H9 (cell line): ENCODE data around the gene CST3. TPM values are rescaled to one million over a fixed set of nuclear protein-coding genes. Genes with fewer than 3 reads are reported as not detected.

Experiments
- DNase-seq: peaks from one replicate; pipeline ENCODE4 v3.0.0-alpha.2; 2017
- H2AFZ ChIP-seq: one replicate; pipeline ENCODE4 v1.6.1; 2013; ENCODE audit warnings: mild to moderate bottlenecking, low read length, control low read depth, moderate library complexity
- H2AK5ac ChIP-seq: 2 replicates; pipeline ENCODE4 v1.6.1; 2013; ENCODE audit warnings: low read length, control low read depth, mixed read lengths; ENCODE audit not compliant: insufficient read length
- H2BK120ac ChIP-seq: one replicate; pipeline ENCODE4 v1.6.1; 2013; ENCODE audit warnings: low read depth, mild to moderate bottlenecking, low read length, control low read depth, inconsistent platforms; ENCODE audit not compliant: poor library complexity, severe bottlenecking
- H2BK12ac ChIP-seq: 2 replicates; pipeline ENCODE4 v1.6.1; 2013; ENCODE audit warnings: low read length, control low read depth, mixed read lengths, low read depth; ENCODE audit not compliant: insufficient read length
- H2BK15ac ChIP-seq: 2 replicates; pipeline ENCODE4 v1.6.1; 2013; ENCODE audit warnings: low read depth, low read length, control low read depth
- H2BK20ac ChIP-seq: one replicate; pipeline ENCODE4 v1.6.1; 2013; ENCODE audit warnings: low read depth, mild to moderate bottlenecking, low read length, control low read depth, inconsistent platforms; ENCODE audit not compliant: poor library complexity, severe bottlenecking
- H2BK5ac ChIP-seq: 2 replicates; pipeline ENCODE4 v1.6.1; 2013; ENCODE audit warnings: low read length, control low read depth, mixed read lengths; ENCODE audit not compliant: insufficient read length
- H3K14ac ChIP-seq: 2 replicates; pipeline ENCODE4 v1.6.1; 2013; ENCODE audit warnings: low read length, control low read depth; ENCODE audit not compliant: insufficient read depth
- H3K18ac ChIP-seq: 2 replicates; pipeline ENCODE4 v1.6.1; 2013; ENCODE audit warnings: low read depth, mild to moderate bottlenecking, mixed read lengths, low read length, control low read depth; ENCODE audit not compliant: insufficient read length
- H3K23ac ChIP-seq: 2 replicates; pipeline ENCODE4 v1.6.1; 2013; ENCODE audit warnings: low read length, control low read depth, mixed read lengths, low read depth; ENCODE audit not compliant: insufficient read length
- H3K23me2 ChIP-seq: 2 replicates; pipeline ENCODE4 v1.6.1; 2013; ENCODE audit warnings: low read depth, mild to moderate bottlenecking, mixed read lengths, low read length, control low read depth; ENCODE audit not compliant: insufficient read length, poor library complexity, severe bottlenecking
- H3K27ac ChIP-seq: 2 replicates; pipeline ENCODE4 v1.5.1; 2013; ENCODE audit warnings: low read length, control low read depth, mixed read lengths, low read depth; ENCODE audit not compliant: insufficient read length
- H3K27me3 ChIP-seq: 2 replicates; pipeline ENCODE4 v1.6.1; 2013; ENCODE audit warnings: low read length, control low read depth, inconsistent platforms; ENCODE audit not compliant: insufficient read depth
- H3K4ac ChIP-seq: 2 replicates; pipeline ENCODE4 v1.6.1; 2013; ENCODE audit warnings: low read depth, mild to moderate bottlenecking, control low read depth, inconsistent platforms, low read length, moderate library complexity
- H3K4me1 ChIP-seq: 2 replicates; pipeline ENCODE4 v1.6.1; 2013; ENCODE audit warnings: low read length, control low read depth, inconsistent platforms; ENCODE audit not compliant: insufficient read depth
- H3K4me2 ChIP-seq: 2 replicates; pipeline ENCODE4 v1.6.1; 2013; ENCODE audit warnings: low read length, control low read depth, mixed read lengths; ENCODE audit not compliant: insufficient read length, insufficient read depth
- H3K56ac ChIP-seq: 2 replicates; pipeline ENCODE4 v1.6.1; 2013; ENCODE audit warnings: low read depth, mild to moderate bottlenecking, mixed read lengths, low read length, control low read depth; ENCODE audit not compliant: insufficient read length
- H3K79me1 ChIP-seq: 2 replicates; pipeline ENCODE4 v1.6.1; 2013; ENCODE audit warnings: low read depth, mild to moderate bottlenecking, moderate library complexity, low read length, control low read depth, inconsistent platforms; ENCODE audit not compliant: insufficient read depth, poor library complexity, severe bottlenecking
- H3K79me2 ChIP-seq: 2 replicates; pipeline ENCODE4 v1.6.1; 2013; ENCODE audit warnings: low read length, control low read depth, inconsistent platforms; ENCODE audit not compliant: insufficient read depth
- H3K9ac ChIP-seq: 2 replicates; pipeline ENCODE4 v1.6.1; 2013; ENCODE audit warnings: low read length, control low read depth, mixed read lengths; ENCODE audit not compliant: insufficient read length; ENCODE audit errors: extremely low read depth
- H3K9me3 ChIP-seq: one replicate; pipeline ENCODE4 v1.6.1; 2013; ENCODE audit warnings: low read depth, low read length, inconsistent platforms; ENCODE audit not compliant: control insufficient read depth
- H3T11ph ChIP-seq: one replicate; pipeline ENCODE4 v1.6.1; 2013; ENCODE audit warnings: mild to moderate bottlenecking, low read length, control low read depth, inconsistent platforms
- H4K20me1 ChIP-seq: one replicate; pipeline ENCODE4 v1.6.1; 2013; ENCODE audit not compliant: control insufficient read depth, insufficient read length, insufficient read depth
- H4K5ac ChIP-seq: 2 replicates; pipeline ENCODE4 v1.6.1; 2013; ENCODE audit warnings: low read depth, mild to moderate bottlenecking, mixed read lengths, low read length, control low read depth; ENCODE audit not compliant: insufficient read length
- H4K8ac ChIP-seq: replicated peaks from 2 replicates; pipeline ENCODE4 v1.6.1; 2013; ENCODE audit warnings: low read length, control low read depth, mixed read lengths, low read depth; ENCODE audit not compliant: insufficient read length
- H4K91ac ChIP-seq: 2 replicates; pipeline ENCODE4 v1.6.1; 2013; ENCODE audit warnings: low read depth, mild to moderate bottlenecking, moderate library complexity, mixed read lengths, low read length, control low read depth; ENCODE audit not compliant: insufficient read length
- H3K27ac Mint-ChIP-seq, 3 experiments: 2 replicates in 2 of 3; 3 replicates in 1 of 3; pipeline ENCODE4 v1.8.0; 2020 to 2021; ENCODE audit warnings: mixed read lengths in 3 of 3, mild to moderate bottlenecking in 1 of 3, moderate library complexity in 1 of 3
- H3K27me3 Mint-ChIP-seq: 2 replicates; pipeline ENCODE4 v1.8.0; 2021; ENCODE audit warnings: low read depth, mild to moderate bottlenecking, moderate library complexity, mixed read lengths
- H3K36me3 Mint-ChIP-seq, 3 experiments: 2 replicates in 2 of 3; 3 replicates in 1 of 3; pipeline ENCODE4 v1.8.0; 2020 to 2021; ENCODE audit warnings: low read depth in 3 of 3, mixed read lengths in 3 of 3; ENCODE audit not compliant: insufficient read depth in 1 of 3
- H3K4me1 Mint-ChIP-seq, 2 experiments: 2 replicates each; pipeline ENCODE4 v1.8.0; 2020; ENCODE audit warnings: mixed read lengths in 2 of 2
- H3K4me3 Mint-ChIP-seq, 2 experiments: 2 replicates in 1 of 2; 3 replicates in 1 of 2; pipeline ENCODE4 v1.8.0; 2020 to 2021; ENCODE audit warnings: mild to moderate bottlenecking in 2 of 2, mixed read lengths in 2 of 2, moderate library complexity in 1 of 2
- H3K9me3 Mint-ChIP-seq, 2 experiments: 2 replicates in 1 of 2; 3 replicates in 1 of 2; pipeline ENCODE4 v1.8.0; 2020; ENCODE audit warnings: mild to moderate bottlenecking in 2 of 2, mixed read lengths in 2 of 2, moderate library complexity in 1 of 2
- CTCF ChIP-seq: fragments of 200-600 bp; sonication (generic); conservative IDR thresholded peaks from 3 replicates; pipeline ENCODE4 v1.8.0; 2021; ENCODE audit warnings: antibody characterized with exemption, mild to moderate bottlenecking
- WGBS: extraction: QIAGEN DNeasy Blood & Tissue Kit; methylation state at CpG from one replicate; pipeline ENCODE4 v1.1.7; 2013; ENCODE audit warnings: missing lambda C conversion rate, low lambda C conversion rate, mixed read lengths; ENCODE audit not compliant: insufficient read length; ENCODE audit errors: extremely low coverage; 5-methylcytosine and 5-hydroxymethylcytosine counted together
- total RNA-seq: library from RNA; stranded (reverse); gene quantifications from 2 replicates; pipeline ENCODE4 v1.2.1, GENCODE V29; 2021

Gene CST3
- total RNA-seq, 1 experiment from 2014 or later = 77.2 TPM

GRCh38 chr20:23634985-23635767 lies 2.6 kb downstream of the CST3 start:
- H2BK20ac ChIP-seq = no peak overlapping the region
- H2AFZ ChIP-seq = no peak overlapping the region
- no peaks in the 10 kb centered on the region for H3K79me2 ChIP-seq
- no peaks in the 10 kb centered on the region for H3K79me1 ChIP-seq
- H3K9me3 ChIP-seq = no peaks in the 10 kb centered on the region
- no peak overlapping the region for H2AK5ac ChIP-seq
- WGBS = no CpG with 5 or more reads among the region's 12 CpGs
- no peak overlapping the region for H4K8ac ChIP-seq
- peaks cover 13 to 22% of the 10 kb centered on the region in 2 experiments for H3K4me1 Mint-ChIP-seq
- no peak overlapping the region for H2BK15ac ChIP-seq
- no peak overlapping the region for H2BK12ac ChIP-seq
- no peak overlapping the region for H2BK120ac ChIP-seq
- H3K14ac ChIP-seq = no peak overlapping the region
- H3K4me3 Mint-ChIP-seq = no peak overlapping the region
- no peak overlapping the region for H3K4me2 ChIP-seq
- no peak overlapping the region for H3T11ph ChIP-seq
- no peak overlapping the region for H3K18ac ChIP-seq
- no peak overlapping the region for H3K27ac ChIP-seq
- H4K5ac ChIP-seq = no peak overlapping the region
- no peak overlapping the region for H4K91ac ChIP-seq
- H3K27ac Mint-ChIP-seq = 0 out of 7 replicates have a peak overlapping the region, but pooled peaks of 1 of the 3 experiments have one; percentile 2
- no peak overlapping the region for H2BK5ac ChIP-seq
- H3K23me2 ChIP-seq = peaks cover 6% of the 10 kb centered on the region
- H3K56ac ChIP-seq = no peak overlapping the region
- H3K4me1 ChIP-seq = peaks cover 2% of the 10 kb centered on the region; the same call in 1 of the 2 replicates
- no peak overlapping the region for H3K9ac ChIP-seq
- no peaks in the 10 kb centered on the region for H4K20me1 ChIP-seq
- peaks cover 0 to 12% (median 2%) of the 10 kb centered on the region in 3 experiments; a peak in 5 of 7 replicates for H3K36me3 Mint-ChIP-seq
- peaks cover 13% of the 10 kb centered on the region for H3K27me3 Mint-ChIP-seq
- no peak overlapping the region for H3K23ac ChIP-seq
- no peak for DNase-seq
- no peak for TF ChIP-seq CTCF
- H3K27me3 ChIP-seq = no peaks in the 10 kb centered on the region
- H3K4ac ChIP-seq = no peak overlapping the region
- H3K9me3 Mint-ChIP-seq = no peaks in the 10 kb centered on the region; a peak in 1 of 5 replicates
